ENCODE data around the gene PRKAR1B.

DNA sequence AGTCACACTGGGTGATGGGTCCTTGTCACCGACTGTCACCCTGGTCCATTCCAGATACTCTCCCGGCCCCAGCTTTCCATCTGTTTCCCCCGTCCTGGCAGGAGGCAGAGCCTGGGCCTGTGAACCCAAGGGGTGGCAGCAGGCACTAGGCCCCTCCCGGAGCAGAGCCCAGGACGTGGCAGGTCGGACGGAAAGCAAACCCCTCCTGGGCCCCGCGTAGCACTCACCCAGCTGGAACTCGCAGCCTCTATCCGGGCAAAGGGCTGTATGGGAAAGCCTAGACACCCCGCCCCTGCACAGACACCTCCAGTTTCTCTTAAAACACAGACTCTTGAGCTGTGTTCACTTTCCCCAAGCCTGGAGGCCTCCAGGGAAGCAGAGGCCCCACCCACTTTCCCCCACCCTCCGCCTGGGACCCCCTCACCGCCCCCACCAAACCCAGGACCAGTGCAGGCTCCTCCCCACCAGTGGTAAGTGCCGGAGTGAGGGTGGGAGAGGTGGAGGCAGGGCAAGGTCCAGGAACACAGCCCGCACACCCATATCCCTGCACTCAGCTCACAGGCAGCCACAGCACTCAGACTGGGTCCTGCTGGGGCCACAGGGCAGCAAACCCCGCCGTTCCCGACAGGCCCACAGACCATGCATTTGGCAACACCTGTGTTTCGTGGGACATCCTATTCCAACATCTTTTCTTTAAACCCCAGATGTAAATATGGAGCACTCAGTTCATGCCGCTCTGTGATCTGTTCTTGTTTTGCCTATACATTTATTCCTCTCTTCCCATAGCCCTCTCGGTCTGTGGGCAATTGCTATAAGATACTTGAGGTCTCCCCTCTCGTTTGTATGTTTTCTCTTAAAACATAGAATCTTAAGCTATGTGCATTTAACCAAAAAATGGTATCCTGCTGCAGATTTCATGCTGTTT lies 109.2 kb downstream of the PRKAR1B start:
- TF ChIP-seq, protein P1, sequence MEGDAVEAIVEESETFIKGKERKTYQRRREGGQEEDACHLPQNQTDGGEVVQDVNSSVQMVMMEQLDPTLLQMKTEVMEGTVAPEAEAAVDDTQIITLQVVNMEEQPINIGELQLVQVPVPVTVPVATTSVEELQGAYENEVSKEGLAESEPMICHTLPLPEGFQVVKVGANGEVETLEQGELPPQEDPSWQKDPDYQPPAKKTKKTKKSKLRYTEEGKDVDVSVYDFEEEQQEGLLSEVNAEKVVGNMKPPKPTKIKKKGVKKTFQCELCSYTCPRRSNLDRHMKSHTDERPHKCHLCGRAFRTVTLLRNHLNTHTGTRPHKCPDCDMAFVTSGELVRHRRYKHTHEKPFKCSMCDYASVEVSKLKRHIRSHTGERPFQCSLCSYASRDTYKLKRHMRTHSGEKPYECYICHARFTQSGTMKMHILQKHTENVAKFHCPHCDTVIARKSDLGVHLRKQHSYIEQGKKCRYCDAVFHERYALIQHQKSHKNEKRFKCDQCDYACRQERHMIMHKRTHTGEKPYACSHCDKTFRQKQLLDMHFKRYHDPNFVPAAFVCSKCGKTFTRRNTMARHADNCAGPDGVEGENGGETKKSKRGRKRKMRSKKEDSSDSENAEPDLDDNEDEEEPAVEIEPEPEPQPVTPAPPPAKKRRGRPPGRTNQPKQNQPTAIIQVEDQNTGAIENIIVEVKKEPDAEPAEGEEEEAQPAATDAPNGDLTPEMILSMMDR (conservative IDR thresholded peaks at IDR 0.05 in 1 of 2, IDR thresholded peaks at IDR 0.05 in 1 of 2; ENCODE audit: extremely low read depth in 1 of 2, insufficient read depth in 1 of 2, low read depth in 1 of 2, low read length in 2 of 2) = no peak
- TF ChIP-seq EZH2 (IDR thresholded peaks at IDR 0.05; ENCODE audit: borderline replicate concordance, low read length) = no peak

All from mammary epithelial cell (primary cell).